Progenitor cell of endocrine pancreas (in vitro differentiated cells): ENCODE measurements around the gene COL9A3. TPM values are rescaled to one million over a fixed set of nuclear protein-coding genes. Genes with fewer than 3 reads are reported as not detected.

Experiments
- DNase-seq: peaks from one replicate; pipeline ENCODE4 v3.0.0; 2021; ENCODE audit warnings: low spot score; ENCODE audit not compliant: unreplicated experiment
- H3K27ac Mint-ChIP-seq: 2 replicates; pipeline ENCODE4 v1.8.0; 2021; ENCODE audit warnings: mild to moderate bottlenecking, moderate library complexity, mixed read lengths
- H3K27me3 Mint-ChIP-seq: 2 replicates; pipeline ENCODE4 v1.8.0; 2021; ENCODE audit warnings: mixed read lengths
- H3K36me3 Mint-ChIP-seq: 2 replicates; pipeline ENCODE4 v1.8.0; 2022; ENCODE audit warnings: mixed read lengths; ENCODE audit not compliant: insufficient read depth
- H3K4me1 Mint-ChIP-seq: 2 replicates; pipeline ENCODE4 v1.8.0; 2021; ENCODE audit warnings: low read depth, mixed read lengths
- H3K4me3 Mint-ChIP-seq: 2 replicates; pipeline ENCODE4 v1.8.0; 2021; ENCODE audit warnings: low read depth, mild to moderate bottlenecking, moderate library complexity, mixed read lengths
- H3K9me3 Mint-ChIP-seq: 2 replicates; pipeline ENCODE4 v1.8.0; 2021; ENCODE audit warnings: low read depth, mixed read lengths
- CTCF ChIP-seq: fragments of 200-600 bp; sonication (generic); IDR thresholded peaks from one replicate; pipeline ENCODE4 v1.5.0; 2021; ENCODE audit warnings: antibody characterized with exemption, mild to moderate bottlenecking; ENCODE audit not compliant: unreplicated experiment
- total RNA-seq: library from RNA; stranded (reverse); gene quantifications from 2 replicates; pipeline ENCODE4 v1.2.1, GENCODE V29; 2021

Gene COL9A3
- total RNA-seq, 1 donor from 2014 or later = 81.5 TPM

- H3K27ac Mint-ChIP-seq = no peak overlapping the region
- no peak for DNase-seq
- no peaks in the 10 kb centered on the region for H3K36me3 Mint-ChIP-seq
Observed at GRCh38 chr20:62823688-62824475, 7.0 kb downstream of the COL9A3 start.

DNA sequence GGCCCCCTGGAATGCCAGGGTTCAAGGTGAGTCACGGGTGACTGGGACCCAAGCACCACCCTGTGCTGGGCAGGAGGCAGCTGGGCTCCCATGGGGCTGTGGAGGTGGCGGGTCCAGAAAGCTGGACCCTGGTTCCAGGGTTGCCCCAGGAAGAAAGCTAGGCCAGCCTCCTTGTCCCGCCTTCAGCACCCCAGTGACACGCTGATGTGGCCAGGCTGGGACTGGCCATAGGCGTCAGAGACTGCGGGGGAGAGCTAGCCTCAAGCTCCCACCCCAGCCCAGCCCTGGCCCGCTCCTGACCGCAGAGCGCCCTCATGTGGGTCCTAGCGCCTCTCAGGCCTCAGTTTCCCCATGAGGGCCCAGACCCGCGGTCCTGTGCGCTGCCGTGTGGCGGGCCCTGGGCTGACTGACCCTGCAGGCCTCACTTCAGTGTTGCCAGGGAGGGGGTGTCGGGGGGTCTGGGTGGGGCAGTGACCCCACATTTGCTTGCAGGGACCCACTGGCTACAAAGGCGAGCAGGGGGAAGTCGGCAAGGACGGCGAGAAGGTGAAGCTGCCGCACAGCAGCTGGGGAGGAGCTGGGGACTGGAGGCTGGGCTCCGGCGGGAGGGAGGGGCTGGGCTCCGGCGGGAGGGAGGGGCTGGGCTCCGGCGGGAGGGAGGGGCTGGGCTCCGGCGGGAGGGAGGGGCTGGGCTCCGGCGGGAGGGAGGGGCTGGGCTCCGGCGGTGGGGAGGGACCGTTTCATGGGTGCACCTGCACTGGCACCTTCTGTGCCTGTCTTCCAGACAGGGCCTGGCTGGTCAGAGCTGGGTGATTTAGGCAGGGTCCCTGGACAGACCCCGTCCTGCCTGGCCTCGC lies 7.9 kb downstream of the COL9A3 start:
- no peaks in the 10 kb centered on the region for H3K36me3 Mint-ChIP-seq
- H3K4me3 Mint-ChIP-seq = no peak overlapping the region
- DNase-seq = no peak
- no peaks in the 10 kb centered on the region for H3K9me3 Mint-ChIP-seq
- H3K27ac Mint-ChIP-seq = no peak overlapping the region
- no peaks in the 10 kb centered on the region for H3K27me3 Mint-ChIP-seq
- H3K4me1 Mint-ChIP-seq = peaks cover 3% of the 10 kb centered on the region
- TF ChIP-seq CTCF = no peak

More at GRCh38 chr20:62823688-62824475, 7.0 kb downstream of the COL9A3 start:
- TF ChIP-seq CTCF = no peak
- no peaks in the 10 kb centered on the region for H3K9me3 Mint-ChIP-seq
- H3K4me1 Mint-ChIP-seq = peaks cover 3% of the 10 kb centered on the region
- no peak overlapping the region for H3K4me3 Mint-ChIP-seq
- no peaks in the 10 kb centered on the region for H3K27me3 Mint-ChIP-seq

- Mint-ChIP-seq H3K4me3 (no peak overlapping the region), H3K9me3 (no peaks in the 10 kb centered on the region), H3K27me3 (no peaks in the 10 kb centered on the region), H3K4me1 (peaks cover 3% of the 10 kb centered on the region), H3K36me3 (no peaks in the 10 kb centered on the region), H3K27ac (no peak overlapping the region)
- DNase-seq = no peak
- no peak for TF ChIP-seq CTCF
Observed at GRCh38 chr20:62825333-62825985, 8.6 kb downstream of the COL9A3 start.

GRCh38 chr20:62825986-62826645 lies 9.3 kb downstream of the COL9A3 start:
- no peak for DNase-seq
- H3K27ac Mint-ChIP-seq = no peak overlapping the region
- no peaks in the 10 kb centered on the region for H3K9me3 Mint-ChIP-seq
- H3K4me1 Mint-ChIP-seq = peaks cover 3% of the 10 kb centered on the region
- H3K4me3 Mint-ChIP-seq = no peak overlapping the region
- no peaks in the 10 kb centered on the region for H3K27me3 Mint-ChIP-seq
- TF ChIP-seq CTCF = no peak
- no peaks in the 10 kb centered on the region for H3K36me3 Mint-ChIP-seq
